HG03103 (cell line): ENCODE measurements around the gene SLC6A8.
"Not testable (repeated sequence)": the region's sequence is repeated elsewhere in the genome, so short reads cannot be mapped to it uniquely, and the experiment has no call there.

Experiments used
- ATAC-seq: cut with Tn5 transposase; IDR thresholded peaks from one replicate; pipeline ENCODE4 v1.9.1; 2021; ENCODE audit warnings: low read depth; ENCODE audit not compliant: unreplicated experiment

Gene SLC6A8

GRCh38 chrX:153742796-153743467, 55.2 kb downstream of the SLC6A8 start:
- not testable (repeated sequence) for ATAC-seq

GRCh38 chrX:153743468-153744209, 55.9 kb downstream of the SLC6A8 start:
- not testable (repeated sequence) for ATAC-seq

GRCh38 chrX:153744210-153745066, 56.7 kb downstream of the SLC6A8 start:
- ATAC-seq: no peak

GRCh38 chrX:153745067-153745433, 57.3 kb downstream of the SLC6A8 start:
- ATAC-seq: not testable (repeated sequence)
